Measurements from ENCODE around the gene PKHD1.

DNA sequence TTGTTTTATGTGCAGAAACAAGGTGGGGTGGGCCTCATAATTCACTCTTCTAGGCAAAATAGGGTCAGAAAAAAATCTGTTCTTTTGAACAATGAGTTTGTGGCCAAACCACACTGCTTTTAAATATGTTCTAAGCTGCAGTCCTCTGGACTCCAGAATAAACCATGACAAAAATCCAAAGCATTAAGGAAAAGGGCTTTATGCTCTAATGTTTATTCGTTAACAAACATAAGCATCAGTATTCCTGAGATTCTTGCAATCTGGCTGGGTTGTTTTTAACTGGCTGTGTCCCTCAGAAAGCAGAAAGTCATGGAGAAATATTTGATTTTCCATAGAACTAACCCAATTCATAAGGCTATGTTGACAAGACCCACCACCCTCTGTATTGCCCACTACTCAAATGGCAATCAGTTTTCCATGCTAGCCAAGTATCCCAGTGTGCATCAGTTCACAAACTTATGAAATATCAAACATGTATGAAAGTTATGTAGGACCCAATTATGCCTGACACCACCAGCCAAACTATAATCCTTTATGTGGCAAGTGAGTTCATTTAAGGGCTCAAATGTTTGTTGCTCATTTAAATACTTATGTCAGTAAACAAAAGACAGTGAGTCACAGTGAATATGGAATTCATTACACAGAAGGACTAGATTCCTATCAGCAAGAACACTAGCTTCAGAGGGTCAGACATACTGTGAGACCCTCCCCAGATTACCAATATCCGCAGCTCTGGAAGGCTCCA lies 45.1 kb downstream of the PKHD1 start:
- no peak for TF ChIP-seq CTCF (IDR thresholded peaks at IDR 0.05)
- TF ChIP-seq POLR2A (IDR thresholded peaks at IDR 0.05): no peak
